GM19397 (cell line): ENCODE results near the gene TNS3.

Experiments
- ATAC-seq: cut with Tn5 transposase; IDR thresholded peaks from one replicate; pipeline ENCODE4 v1.9.1; 2021; ENCODE audit warnings: mild to moderate bottlenecking, moderate library complexity; ENCODE audit not compliant: unreplicated experiment

Gene TNS3

GRCh38 chr7:47526466-47526865 is 55.4 kb downstream of the TNS3 start:
- ATAC-seq = no peak

- ATAC-seq = no peak
Measured at GRCh38 chr7:47525066-47525623, 56.8 kb downstream of the TNS3 start.

GRCh38 chr7:47523401-47523800 is 58.5 kb downstream of the TNS3 start:
- ATAC-seq = no peak

GRCh38 chr7:47521816-47522561 is 59.9 kb downstream of the TNS3 start:
- ATAC-seq = no peak

- no peak for ATAC-seq
Measured at GRCh38 chr7:47521011-47521795, 60.7 kb downstream of the TNS3 start.

GRCh38 chr7:47520406-47520805 is 61.5 kb downstream of the TNS3 start:
- ATAC-seq = no peak

- no peak for ATAC-seq
Measured at GRCh38 chr7:47518827-47519226, 63.1 kb downstream of the TNS3 start.

- ATAC-seq = no peak
Measured at GRCh38 chr7:47517821-47518480, 64.0 kb downstream of the TNS3 start.

GRCh38 chr7:47516985-47517600 is 64.8 kb downstream of the TNS3 start:
- no peak for ATAC-seq

- no peak for ATAC-seq
Measured at GRCh38 chr7:47516386-47516785, 65.5 kb downstream of the TNS3 start.

- ATAC-seq = no peak
Measured at GRCh38 chr7:47515305-47515834, 66.5 kb downstream of the TNS3 start.

GRCh38 chr7:47514818-47515217 is 67.1 kb downstream of the TNS3 start:
- ATAC-seq = no peak

GRCh38 chr7:47514367-47514766 is 67.5 kb downstream of the TNS3 start:
- ATAC-seq = no peak

GRCh38 chr7:47513741-47514241 is 68.1 kb downstream of the TNS3 start:
- ATAC-seq = no peak

GRCh38 chr7:47512481-47513176 is 69.3 kb downstream of the TNS3 start:
- ATAC-seq = no peak

GRCh38 chr7:47511699-47512370 is 70.1 kb downstream of the TNS3 start:
- no peak for ATAC-seq

- ATAC-seq = no peak
Measured at GRCh38 chr7:47510786-47511185, 71.1 kb downstream of the TNS3 start.

GRCh38 chr7:47510192-47510591 is 71.7 kb downstream of the TNS3 start:
- no peak for ATAC-seq

- ATAC-seq = no peak
Measured at GRCh38 chr7:47509571-47509970, 72.3 kb downstream of the TNS3 start.
